Hypothalamus (tissue), 51 donors: ENCODE results near the gene UTS2B.

Experiments used
- DNase-seq, 51 donors: peaks; one replicate each; lab custom pipeline; 2025; lab: John Stamatoyannopoulos, UW

The UTS2B gene

DNA sequence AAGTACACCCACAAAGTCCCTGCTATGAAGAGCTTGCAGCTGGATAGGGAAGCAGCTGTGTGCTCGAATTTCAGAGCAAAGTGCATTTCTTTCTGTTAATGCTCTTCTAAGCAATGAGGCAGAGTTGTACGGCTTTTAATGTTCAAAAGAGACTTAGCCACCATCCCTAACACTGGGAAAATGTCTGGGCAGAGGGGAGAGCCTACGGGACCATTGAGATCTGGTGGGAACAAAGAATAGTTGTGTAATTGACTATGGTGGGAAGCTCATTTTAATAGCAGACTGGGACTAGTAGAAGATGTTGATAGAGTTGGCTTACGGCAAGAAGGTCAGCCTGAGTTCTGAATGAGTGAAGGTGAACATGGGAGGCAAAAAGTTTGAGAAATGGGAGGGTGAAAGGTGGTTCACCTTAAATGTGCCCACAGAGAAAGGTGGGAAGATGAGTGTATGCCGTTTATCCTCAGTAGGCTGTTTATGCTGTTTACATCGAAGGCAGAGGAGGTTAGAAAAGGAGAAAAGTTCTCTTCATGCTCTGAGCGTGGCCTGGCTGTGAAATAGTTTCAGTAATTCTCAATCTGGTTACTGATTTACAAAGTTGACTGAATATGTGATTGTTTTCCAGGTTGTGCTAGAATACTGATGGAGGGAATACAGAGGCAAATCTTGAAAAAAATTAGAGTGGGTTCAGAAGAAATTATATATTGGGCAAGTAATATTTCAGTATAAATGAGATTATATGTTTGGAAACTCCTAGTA lies 22.9 kb upstream of the UTS2B start:
- no peak for DNase-seq

DNA sequence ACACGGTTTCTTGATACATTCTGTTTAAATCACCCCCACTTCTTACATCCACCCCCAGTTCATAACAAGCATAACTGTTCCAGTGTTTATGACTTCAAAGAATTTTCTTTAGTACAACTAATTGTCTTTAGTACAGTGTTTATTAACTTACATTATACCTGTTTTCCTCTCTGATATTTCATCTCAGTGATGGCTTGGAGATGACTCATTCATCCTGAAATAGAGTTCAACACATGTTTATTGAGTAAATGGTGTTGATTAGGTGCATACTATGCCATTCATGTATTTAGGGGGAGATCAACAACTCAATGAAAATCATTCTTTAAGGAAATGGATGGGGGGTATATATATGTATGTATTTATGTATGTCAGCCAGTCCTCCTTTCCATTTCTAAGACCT lies 21.7 kb upstream of the UTS2B start:
- no peak for DNase-seq

DNA sequence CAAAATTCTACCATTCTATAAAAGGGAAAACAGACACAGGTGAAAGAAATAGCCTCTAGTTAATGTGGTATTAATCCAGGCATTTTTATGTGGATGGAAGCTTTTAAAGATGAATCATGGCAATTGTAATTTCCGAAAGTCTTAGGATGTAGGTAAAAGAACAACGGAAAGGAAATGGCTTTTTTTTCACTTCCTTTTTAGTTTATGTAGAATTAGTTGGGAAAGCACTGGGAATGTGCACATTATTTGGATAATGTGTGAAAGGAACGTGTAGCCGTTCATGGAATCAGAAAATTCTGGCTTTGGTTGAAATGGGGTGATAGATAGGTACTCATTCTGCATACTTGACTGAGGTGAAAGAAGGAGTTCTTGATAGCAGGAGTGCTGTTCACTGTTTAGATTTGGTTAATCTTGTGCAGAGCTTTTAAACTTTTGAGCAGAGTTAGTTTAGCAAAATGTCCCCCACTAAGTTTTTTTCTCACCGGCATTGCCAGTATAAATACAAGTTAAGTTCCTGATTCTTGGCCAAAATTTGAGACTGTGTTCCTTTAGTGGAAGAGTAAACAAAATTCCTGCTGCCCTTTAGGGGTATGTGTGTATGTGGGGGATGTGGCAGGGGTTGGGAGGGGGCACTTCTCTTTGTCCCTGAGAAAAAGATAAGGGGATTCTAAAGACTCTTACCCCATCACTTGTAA lies 20.2 kb upstream of the UTS2B start:
- DNase-seq = no peak

DNA sequence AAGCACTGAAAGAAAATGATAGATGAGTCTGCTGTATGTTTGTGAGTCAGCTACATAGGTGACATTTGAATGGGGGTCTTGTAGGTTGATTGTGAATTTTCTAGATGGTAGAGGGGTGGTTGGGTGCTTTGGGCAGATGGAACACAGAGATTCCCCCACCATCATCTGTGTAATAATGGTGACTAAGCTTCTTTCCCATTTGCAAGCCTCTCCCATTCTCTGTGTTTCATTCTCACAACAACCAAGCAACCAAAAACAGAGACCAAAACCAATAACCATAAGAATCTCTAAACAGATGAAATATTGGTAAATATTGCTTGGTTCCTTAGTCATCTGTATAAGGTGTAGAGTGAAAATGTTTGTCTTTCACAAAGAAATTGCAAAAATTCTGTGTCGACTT lies 17.8 kb upstream of the UTS2B start:
- no peak for DNase-seq

DNA sequence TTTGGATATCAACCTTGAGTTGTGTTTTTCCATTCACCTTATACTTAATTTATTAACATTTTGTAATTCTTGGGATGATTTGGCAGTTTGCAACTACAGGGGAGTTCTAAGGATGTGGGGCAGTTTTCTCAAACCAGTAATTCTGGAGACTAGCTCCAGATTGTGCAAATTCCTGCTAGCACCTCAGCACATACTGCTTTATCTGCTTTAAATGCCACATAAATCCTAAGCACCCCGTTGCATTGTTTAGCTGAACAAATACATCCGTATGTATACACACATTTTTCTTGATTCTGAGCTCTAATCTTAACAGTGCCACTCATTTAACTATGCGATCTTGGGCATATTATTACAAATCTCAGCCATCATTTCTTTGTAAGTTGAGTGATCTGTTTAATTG lies 16.9 kb upstream of the UTS2B start:
- DNase-seq = no peak

DNA sequence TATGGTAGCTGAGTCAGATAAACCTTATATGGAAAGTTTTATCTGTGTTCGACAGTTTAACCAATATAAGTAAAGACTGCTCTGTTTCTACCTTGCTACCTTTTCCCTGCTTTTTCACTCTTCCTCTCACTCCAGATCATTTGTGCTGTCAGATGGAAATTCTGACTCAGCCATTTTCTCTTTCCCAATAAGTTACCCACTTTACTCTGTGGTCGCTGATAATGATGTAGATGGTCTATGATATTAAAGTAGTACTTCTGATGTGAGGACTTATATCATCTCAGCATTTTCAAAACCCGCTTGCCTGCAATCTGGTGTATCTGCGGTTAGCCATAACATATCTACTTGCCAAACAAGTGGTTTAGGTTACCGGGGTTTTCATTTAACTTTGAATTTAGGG lies 15.0 kb upstream of the UTS2B start:
- DNase-seq = no peak

DNA sequence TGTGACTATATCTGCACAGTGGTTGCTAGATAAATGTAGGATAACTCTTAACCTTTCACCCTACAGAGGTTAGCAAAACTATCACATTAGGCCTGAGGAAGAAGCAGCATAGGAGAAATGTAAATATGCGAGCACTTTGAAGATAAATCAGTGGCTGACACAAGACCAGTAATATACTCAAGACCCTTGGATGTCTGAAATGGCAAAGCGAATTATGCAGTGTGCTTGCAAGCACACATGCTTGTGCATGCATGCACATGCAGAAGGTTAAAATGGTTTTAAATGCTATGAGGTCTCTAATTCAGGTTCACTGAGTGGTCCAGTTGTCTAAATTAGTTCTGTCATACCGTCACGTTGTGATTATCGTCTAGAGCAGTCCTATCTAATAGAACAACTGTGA lies 13.6 kb upstream of the UTS2B start:
- no peak for DNase-seq

DNA sequence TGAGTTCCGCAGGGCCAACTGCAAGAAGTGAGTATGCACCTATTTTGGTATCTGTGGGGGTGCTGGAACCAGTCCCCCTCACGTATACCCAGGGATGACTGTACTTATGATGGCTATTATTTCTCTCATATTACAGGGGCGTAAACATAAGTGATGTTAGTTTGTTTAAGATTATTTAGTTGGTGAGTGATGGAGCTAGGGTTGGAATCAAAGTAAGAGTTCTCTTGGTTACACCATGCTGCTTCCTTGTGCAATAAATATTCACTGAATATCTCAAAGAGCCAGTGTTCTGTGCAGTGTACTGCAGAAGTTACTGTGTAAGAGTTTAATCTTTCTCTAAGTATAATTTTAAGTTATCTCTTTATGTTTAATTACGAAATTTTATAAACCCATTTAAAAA lies 12.8 kb upstream of the UTS2B start:
- no peak for DNase-seq

DNA sequence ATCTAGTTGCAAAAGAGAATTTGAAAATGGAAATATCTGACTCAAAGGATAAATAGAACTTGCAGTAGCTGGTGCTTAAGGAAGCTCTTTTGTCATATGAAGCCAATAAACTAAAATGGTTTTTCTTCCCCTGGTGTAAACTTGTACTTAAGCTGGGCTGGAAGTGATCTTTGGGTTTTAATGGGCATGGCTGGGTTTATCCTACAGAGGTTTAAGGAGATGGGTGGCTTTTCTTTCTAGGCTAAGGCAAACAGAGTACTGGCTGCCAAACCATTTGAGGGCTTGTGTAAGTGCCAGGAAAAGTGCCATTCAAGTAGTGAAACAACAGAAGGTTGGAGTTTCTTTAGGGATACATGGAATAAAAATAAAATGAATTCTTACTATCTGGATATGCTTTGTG lies 12.1 kb upstream of the UTS2B start:
- no peak for DNase-seq

DNA sequence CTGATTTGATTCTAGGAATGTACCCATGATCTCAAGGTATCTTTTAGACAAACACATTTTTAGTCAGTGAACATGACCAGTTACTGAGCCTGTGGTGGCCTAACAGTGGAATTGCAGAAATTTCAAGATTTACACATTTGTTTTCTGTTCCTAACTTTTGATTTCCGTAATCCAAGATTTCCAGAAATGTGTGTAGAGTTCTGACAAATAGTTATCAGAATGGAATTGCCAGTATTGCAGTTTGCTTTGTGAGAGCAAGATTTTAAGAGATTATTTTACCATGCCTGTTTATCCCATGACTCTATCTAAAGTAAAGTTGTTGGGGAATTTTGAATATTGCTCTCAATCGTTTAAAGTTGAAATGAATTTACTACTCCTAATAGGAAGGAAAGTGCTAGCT lies 11.7 kb upstream of the UTS2B start:
- no peak for DNase-seq

DNA sequence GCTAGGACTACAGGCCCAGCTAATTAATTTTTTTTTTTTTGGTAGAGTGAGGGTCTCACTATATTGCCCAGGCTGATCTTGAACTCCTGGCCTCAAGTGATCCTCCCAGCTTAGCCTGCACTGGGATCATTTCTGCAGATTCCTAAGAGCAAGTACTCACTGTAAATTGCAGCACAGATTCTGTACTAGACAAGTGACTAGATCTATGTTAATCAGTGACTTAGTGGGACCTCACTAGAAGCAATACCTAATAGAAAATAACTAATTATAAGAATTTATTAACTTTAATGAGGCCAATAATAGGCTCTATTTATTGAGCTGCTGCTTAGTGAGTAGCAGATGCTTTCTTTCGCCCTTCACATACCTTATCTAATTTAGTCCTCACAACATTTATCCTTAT lies 10.6 kb upstream of the UTS2B start:
- DNase-seq = no peak

DNA sequence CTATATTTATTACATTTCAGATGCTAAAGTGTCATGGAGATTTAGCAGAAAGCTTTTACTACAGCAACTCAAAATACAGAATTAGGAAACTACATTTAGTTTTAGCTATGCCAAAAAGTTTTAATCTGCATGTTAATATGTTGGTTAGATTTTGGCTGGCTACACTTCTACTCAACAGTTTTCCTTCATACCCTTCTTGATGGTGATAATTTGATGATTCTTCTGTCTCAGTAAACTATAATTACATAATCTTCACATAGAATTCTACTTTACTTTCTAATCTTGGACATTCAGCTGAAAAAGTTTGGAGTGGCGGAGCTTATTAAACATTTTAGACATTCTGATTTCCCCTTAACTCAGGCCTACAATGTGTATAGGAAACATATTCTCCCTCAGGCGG lies 10.0 kb upstream of the UTS2B start:
- DNase-seq = no peak

DNA sequence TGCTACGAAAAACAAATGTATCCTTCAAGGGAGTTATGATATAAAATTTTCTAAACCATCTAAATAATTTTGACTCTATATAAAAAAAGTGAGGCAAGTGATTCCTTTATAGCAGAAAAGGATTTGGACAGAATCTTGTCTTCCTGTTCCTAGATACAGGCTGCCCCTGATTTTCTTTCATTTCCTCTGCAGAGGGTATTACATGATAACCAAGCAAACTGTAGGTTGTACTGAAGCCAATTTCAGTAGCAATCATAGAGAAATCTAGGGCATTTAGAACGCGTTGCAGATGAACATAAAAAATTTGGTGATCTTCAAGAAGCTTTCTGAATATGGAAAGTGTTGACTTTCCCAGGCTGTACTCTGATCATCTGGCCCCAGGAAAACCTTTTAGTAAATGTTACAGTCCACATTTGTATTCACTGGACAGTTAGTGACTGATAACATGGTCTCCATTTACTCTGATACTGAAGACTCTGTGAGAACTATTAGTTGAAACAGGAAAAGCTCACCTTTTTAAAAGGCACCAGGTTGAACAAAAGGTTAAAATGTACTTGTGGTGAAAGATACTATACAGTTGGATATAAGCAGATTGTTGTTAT lies 9.1 kb upstream of the UTS2B start:
- no peak for DNase-seq

DNA sequence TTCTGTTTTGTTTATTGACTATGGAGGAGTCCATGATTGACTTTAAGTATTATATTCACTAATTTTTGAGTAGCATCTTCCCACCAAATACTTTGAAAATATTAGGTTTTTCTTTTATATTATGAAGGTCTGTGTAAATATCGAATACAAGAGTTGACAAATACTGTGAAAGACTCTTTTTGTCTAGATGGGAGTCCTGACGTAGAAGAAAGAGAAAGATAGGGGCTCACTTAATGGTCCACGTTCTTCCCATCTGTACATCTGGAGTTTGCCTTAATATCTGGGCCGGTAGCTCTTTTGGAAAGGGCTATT lies 7.8 kb upstream of the UTS2B start:
- no peak for DNase-seq

DNA sequence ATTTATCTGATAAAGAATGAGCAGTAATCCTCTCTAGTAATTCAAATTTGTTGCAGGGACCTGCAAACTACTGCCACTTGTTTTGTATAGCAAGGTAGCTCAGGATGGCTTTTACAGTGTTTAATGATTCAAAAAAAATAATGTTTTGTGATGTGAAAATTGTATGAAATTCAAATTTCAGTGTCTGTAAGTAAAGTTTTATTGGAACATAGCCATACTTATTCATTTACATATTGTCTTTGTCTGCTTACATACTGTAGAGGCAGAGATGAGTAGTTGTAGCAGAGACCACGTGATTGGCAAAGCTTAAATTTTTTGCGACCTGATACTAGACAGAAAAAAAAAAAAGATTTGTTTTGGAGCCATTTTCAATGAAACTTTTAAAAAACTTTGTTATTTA lies 6.5 kb upstream of the UTS2B start:
- DNase-seq = no peak

DNA sequence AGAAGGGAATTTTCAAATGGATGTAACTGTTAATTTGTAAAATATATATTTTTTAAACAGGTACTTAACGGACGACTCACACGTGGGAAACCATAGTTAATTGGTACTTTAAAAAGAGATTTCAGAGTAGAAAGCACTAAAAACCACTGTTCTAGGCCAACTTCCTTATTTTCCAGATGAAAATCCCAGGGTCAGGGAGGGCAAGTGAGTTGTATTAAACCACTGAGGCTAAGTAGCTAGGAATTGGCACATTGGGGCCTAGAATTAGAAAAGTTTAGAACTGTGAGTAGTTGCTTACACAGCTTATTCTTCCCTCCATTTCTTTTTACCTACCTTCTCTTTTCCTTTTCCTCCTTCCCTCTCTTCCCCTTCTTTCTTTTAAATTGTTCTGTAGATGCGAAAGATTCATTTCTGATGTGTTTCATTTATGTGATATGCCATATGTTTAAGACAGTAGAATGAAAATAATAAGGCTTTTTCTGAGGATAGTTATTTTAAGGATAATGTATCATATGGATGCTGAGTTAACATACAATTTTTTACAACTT lies 4.1 kb upstream of the UTS2B start:
- DNase-seq = no peak

DNA sequence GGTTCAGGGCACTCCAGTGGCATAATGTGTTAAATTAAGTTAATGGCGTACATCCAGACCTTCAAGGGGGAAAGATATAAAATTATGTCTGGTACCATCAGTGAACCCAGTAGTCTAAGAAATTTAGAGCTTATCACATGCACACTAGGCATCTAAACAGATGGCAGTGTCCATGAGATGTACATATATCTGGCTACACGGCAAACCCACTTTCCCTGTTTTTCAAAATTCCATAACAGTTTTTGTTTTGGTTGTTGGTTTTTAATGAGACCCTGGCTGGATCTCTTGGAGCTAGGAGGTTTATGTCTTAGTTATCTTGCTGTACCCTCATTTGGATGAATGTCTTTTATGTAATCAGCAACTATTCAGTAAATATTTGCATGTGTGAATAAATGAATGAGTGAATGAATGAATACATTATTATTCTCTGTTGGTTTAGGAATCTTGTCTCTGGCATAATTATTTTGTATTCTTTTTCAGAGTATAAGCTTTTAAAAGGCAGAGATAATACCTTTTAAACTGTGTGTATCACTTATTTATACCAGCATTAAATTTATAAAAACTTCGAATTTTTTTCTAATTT lies 3.1 kb upstream of the UTS2B start:
- no peak for DNase-seq

DNA sequence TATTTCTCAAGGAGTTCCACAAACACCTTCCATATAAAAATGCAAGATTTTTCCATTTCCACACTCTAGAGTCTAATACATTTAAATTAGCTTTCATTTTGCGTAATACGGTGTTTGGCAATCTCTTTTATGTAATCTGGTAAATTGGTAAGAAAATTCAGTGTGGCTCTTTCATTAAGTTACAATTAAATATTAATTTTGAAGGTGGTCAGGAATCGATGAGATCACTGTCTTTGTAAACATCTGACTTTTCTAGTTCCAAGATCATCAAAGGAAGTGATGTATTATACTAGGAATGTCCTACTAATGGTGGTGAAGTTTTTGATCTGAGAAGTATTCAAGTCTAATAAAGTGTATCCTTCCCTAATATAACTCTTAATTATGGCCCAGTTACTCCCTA lies 1.1 kb upstream of the UTS2B start:
- no peak for DNase-seq

DNA sequence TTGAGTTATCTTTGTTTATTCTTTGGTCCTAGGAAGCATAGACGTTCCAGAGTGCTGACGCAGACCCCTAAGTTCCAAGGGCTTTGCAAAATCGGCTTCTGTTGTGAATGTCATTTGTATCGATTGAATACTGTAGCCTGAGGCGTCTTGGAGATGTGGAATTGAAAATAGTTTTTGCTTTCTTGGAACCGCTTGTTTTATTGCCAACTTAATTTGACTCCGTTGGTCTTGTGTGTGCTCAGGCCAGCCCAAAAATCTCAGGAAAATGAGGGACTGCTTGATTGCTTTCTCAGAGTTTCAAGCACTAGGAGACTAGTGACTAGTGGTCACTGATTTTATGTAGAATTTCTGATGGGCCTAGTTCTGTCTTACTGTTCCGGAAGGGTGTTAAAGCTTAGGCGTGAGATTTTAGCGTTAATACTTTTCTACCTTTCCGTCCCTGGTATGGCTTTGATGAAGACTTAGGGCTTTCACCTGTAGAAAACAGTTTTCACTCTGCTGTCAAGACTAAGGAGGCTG lies 263 bp upstream of the UTS2B start:
- DNase-seq = peak in 4 of 51 donors; percentile 13 to 43 (median 30)

DNA sequence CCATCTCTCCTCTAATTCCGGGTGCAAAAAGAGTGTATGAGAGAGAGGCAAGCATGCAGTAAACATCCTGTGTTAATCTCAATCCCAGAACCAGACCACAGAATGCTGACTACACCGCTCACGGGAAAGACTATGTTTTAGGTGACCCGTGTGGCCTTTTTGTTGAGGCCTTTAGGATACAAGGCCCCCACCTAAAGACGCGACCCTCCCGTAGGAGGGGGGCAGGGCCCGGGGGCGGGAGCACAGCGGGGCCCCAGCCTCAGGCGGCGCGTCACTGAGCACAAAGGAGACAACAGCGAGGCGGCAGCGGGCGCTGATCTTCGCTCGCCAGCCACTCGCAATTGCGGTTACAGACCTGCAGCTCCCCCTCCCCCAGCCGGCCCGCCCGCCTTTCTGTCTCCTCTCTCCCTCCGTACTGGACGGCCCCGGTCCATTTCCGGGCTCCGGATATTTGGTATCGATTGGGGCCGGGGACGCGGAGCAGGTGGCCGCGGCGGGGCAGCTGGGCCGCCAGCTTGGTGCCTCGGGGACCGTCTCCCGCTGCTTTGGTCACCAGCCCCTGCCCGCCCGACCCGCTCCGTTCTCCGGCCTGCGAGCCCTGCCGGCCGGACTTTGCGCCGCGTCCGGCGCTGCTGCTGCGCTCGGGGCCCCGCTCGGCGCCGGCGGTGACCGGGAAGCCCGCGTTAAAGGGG lies 1.2 kb downstream of the UTS2B start, which contains the start of gene CCDC50:
CCDC50 (plus strand) TSS at position 433 of the 692 bp plus-strand sequence. CDS start 281 bp downstream, outside the sequence.
- DNase-seq = peak; percentile 32 to 86 (median 70)
